ENCODE measurements around the gene C16orf96.

- TF ChIP-seq, protein P1, sequence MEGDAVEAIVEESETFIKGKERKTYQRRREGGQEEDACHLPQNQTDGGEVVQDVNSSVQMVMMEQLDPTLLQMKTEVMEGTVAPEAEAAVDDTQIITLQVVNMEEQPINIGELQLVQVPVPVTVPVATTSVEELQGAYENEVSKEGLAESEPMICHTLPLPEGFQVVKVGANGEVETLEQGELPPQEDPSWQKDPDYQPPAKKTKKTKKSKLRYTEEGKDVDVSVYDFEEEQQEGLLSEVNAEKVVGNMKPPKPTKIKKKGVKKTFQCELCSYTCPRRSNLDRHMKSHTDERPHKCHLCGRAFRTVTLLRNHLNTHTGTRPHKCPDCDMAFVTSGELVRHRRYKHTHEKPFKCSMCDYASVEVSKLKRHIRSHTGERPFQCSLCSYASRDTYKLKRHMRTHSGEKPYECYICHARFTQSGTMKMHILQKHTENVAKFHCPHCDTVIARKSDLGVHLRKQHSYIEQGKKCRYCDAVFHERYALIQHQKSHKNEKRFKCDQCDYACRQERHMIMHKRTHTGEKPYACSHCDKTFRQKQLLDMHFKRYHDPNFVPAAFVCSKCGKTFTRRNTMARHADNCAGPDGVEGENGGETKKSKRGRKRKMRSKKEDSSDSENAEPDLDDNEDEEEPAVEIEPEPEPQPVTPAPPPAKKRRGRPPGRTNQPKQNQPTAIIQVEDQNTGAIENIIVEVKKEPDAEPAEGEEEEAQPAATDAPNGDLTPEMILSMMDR (IDR thresholded peaks at IDR 0.05), result no peak
- no peak for TF ChIP-seq POLR2A (IDR thresholded peaks at IDR 0.05)
Measured at GRCh38 chr16:4611337-4612021, 55.3 kb downstream of the C16orf96 start.

Measured in body of pancreas (tissue), 4 donors.